PC-3 (cell line): ENCODE results near the gene KMT2C.

Source experiments
- CTCF ChIP-seq: fragments of 300-600 bp; sonication (generic); conservative IDR thresholded peaks from 2 replicates; pipeline ENCODE4 v1.5.1; 2017; ENCODE audit warnings: antibody characterized with exemption, low read depth, mild to moderate bottlenecking, low read length
- EZH2 ChIP-seq: fragments of 300-600 bp; sonication (generic); IDR thresholded peaks from one replicate; pipeline ENCODE4 v1.6.1; 2017; ENCODE audit warnings: antibody characterized with exemption, mild to moderate bottlenecking, low read length; ENCODE audit not compliant: unreplicated experiment
- EZH2phosphoT487 ChIP-seq: fragments of 300-600 bp; sonication (generic); IDR thresholded peaks from 2 replicates; pipeline ENCODE4 v1.6.1; 2018; ENCODE audit warnings: mild to moderate bottlenecking, antibody characterized with exemption, low read length, borderline replicate concordance

GRCh38 chr7:152161171-152161570, 274.6 kb downstream of the KMT2C start:
- TF ChIP-seq CTCF (no peak), EZH2 (no peak), EZH2phosphoT487 (no peak)
